Keratinocyte (primary cell): Measurements from ENCODE around the gene NOP9. TPM values are rescaled to one million over a fixed set of nuclear protein-coding genes. Genes with fewer than 3 reads are reported as not detected.

Experiments
- DNase-seq: peaks from one replicate; pipeline ENCODE4 v3.0.0-alpha.2; 2011; ENCODE audit warnings: low read depth, missing footprints, low spot score
- FAIRE-seq: peaks from 2 replicates; lab custom pipeline; 2011; peaks lifted over from hg19 to GRCh38; lab: Jason Lieb, UNC
- H2AFZ ChIP-seq: 2 replicates; pipeline ENCODE4 v1.6.0; 2012; ENCODE audit warnings: low read length, control low read depth, inconsistent platforms; ENCODE audit not compliant: control insufficient read depth
- H3K27ac ChIP-seq: 2 replicates; pipeline ENCODE4 v1.5.1; 2011; ENCODE audit warnings: low read length; ENCODE audit not compliant: control insufficient read depth, insufficient read depth
- H3K27me3 ChIP-seq: 3 replicates; pipeline ENCODE4 v1.6.0; 2011; ENCODE audit warnings: low read length; ENCODE audit not compliant: control insufficient read depth, insufficient read depth; ENCODE audit errors: extremely low read depth
- H3K36me3 ChIP-seq, 2 experiments: 2 replicates in 1 of 2; 3 replicates in 1 of 2; pipeline ENCODE4 v1.5.1; 2011; ENCODE audit warnings: low read length in 2 of 2, mild to moderate bottlenecking in 1 of 2; ENCODE audit not compliant: control insufficient read depth in 2 of 2, insufficient read depth in 2 of 2; ENCODE audit errors: extremely low read depth in 1 of 2
- H3K4me1 ChIP-seq: 3 replicates; pipeline ENCODE4 v1.5.1; 2011; ENCODE audit warnings: low read length; ENCODE audit not compliant: control insufficient read depth, insufficient read depth; ENCODE audit errors: extremely low read depth
- H3K4me2 ChIP-seq: 3 replicates; pipeline ENCODE4 v1.6.0; 2011; ENCODE audit warnings: low read depth, low read length; ENCODE audit not compliant: control insufficient read depth, insufficient read depth; ENCODE audit errors: extremely low read depth
- H3K4me3 ChIP-seq, 3 experiments: fragments of 200-600 bp in 1 of 3; sonication (generic) in 1 of 3; 2 replicates in 2 of 3; 3 replicates in 1 of 3; pipeline ENCODE4 v1.5.1; 2011 to 2016; ENCODE audit warnings: low read length in 3 of 3, mild to moderate bottlenecking in 3 of 3, control low read depth in 2 of 3, inconsistent platforms in 1 of 3, low read depth in 1 of 3, mixed read lengths in 1 of 3, mixed run types in 1 of 3, moderate library complexity in 1 of 3; ENCODE audit not compliant: control insufficient read depth in 2 of 3, insufficient read depth in 2 of 3; ENCODE audit errors: extremely low read depth in 1 of 3
- H3K79me2 ChIP-seq: 2 replicates; pipeline ENCODE4 v1.6.0; 2012; ENCODE audit warnings: low read length; ENCODE audit not compliant: control insufficient read depth, insufficient read depth
- H3K9ac ChIP-seq: 3 replicates; pipeline ENCODE4 v1.6.0; 2011; ENCODE audit warnings: low read length; ENCODE audit not compliant: control insufficient read depth, insufficient read depth; ENCODE audit errors: extremely low read depth
- H3K9me1 ChIP-seq: 3 replicates; pipeline ENCODE4 v1.6.0; 2011; ENCODE audit warnings: low read length; ENCODE audit not compliant: control insufficient read depth, insufficient read depth; ENCODE audit errors: extremely low read depth
- H3K9me3 ChIP-seq: 2 replicates; pipeline ENCODE4 v1.5.1; 2012; ENCODE audit warnings: low read depth, low read length; ENCODE audit not compliant: control insufficient read depth
- H4K20me1 ChIP-seq: 3 replicates; pipeline ENCODE4 v1.6.0; 2011; ENCODE audit warnings: low read length; ENCODE audit not compliant: control insufficient read depth, insufficient read depth; ENCODE audit errors: extremely low read depth
- EZH2 ChIP-seq: IDR thresholded peaks from one replicate; pipeline ENCODE4 v1.6.1; 2012; ENCODE audit warnings: inconsistent platforms, mild to moderate bottlenecking, low read length, moderate library complexity
- dilution Hi-C: fragments of 300-500 bp; cut with MboI; formaldehyde crosslinking; loops from one replicate; pipeline ENCODE4 v1.7.0; 2020; ENCODE audit warnings: low sequenced_read_pairs; ENCODE audit not compliant: extremely low pct_ligation_motif_present
- polyA plus RNA-seq, 5 experiments: library from polyadenylated mRNA; depleted of rRNA in 3 of 5; stranded (reverse) in 3 of 5; stranded (forward) in 1 of 5; unstranded in 1 of 5; fragments of >200 nt; gene quantifications; 1 replicate in 1 of 5; 2 replicates in 3 of 5; 3 replicates in 1 of 5; pipeline versions ENCODE4 v1.2.1 to v1.2.3, GENCODE V29; 2011 to 2012; ENCODE audit warnings: missing spikeins in 2 of 5, low read depth in 1 of 5, low replicate concordance in 1 of 5
- TF ChIP-seq, protein P1 (sequence below), 3 experiments: IDR thresholded peaks in 1 of 3; conservative IDR thresholded peaks in 1 of 3; optimal IDR thresholded peaks in 1 of 3; 2 replicates in 2 of 3; 3 replicates in 1 of 3; pipeline versions ENCODE3 to v1.5.1; 2011; ENCODE audit warnings: low read length in 3 of 3, mild to moderate bottlenecking in 3 of 3, moderate library complexity in 2 of 3, control low read depth in 1 of 3, inconsistent platforms in 1 of 3; ENCODE audit not compliant: insufficient read depth in 2 of 3; ENCODE audit errors: extremely low read depth in 1 of 3

The NOP9 gene
- polyA plus RNA-seq, 1 donor (not counting 4 experiments of a cell fraction or from before 2014, with no cell fraction given), result 19.9 TPM

DNA sequence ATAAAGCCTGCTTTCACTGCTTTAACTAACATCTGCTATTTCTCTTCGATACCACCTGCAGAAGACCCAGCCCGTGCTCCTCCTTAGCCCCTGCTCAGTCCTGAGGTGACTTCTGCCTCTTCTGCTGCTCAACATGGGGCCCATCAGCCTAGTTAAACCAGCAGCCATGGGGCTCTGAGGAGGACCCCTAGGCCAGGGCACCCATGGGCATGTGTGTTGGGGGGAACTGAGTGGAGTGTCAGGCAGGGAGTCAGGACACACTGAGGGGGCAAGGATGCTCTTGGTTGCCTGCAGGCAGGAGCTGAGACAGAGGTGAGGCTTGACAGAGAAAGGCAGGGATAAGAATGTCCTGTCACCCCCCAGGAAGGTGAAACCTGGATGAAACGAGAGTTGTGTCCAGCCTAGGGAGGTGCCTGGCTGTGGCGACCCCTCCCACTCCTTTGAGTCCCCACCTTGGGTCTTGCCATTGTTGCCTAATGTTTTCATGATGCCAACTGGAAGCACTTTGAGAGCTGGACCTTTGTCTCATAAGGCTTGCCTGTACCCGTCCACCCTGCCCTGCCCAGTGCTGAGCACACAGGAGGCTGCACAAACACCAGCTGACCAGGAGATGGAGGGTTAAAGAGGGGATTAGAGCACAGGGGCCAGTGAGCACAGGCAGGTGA, 15.7 kb upstream of the NOP9 start:
- H3K36me3 ChIP-seq, result no peaks in the 10 kb centered on the region
- no peak overlapping the region for H3K9ac ChIP-seq
- H3K9me3 ChIP-seq, result no peaks in the 10 kb centered on the region
- H2AFZ ChIP-seq, result no peak overlapping the region
- FAIRE-seq (no peak), DNase-seq (no peak)
- no peak overlapping the region for H3K27ac ChIP-seq
- peaks cover 20% of the 10 kb centered on the region for H3K4me1 ChIP-seq
- H3K4me3 ChIP-seq, result no peak overlapping the region
- no peaks in the 10 kb centered on the region for H3K79me2 ChIP-seq
- H4K20me1 ChIP-seq, result no peaks in the 10 kb centered on the region
- H3K9me1 ChIP-seq, result no peaks in the 10 kb centered on the region
- no peaks in the 10 kb centered on the region for H3K27me3 ChIP-seq
- H3K4me2 ChIP-seq, result no peak overlapping the region
- dilution Hi-C loops, result no loop called here
- no peak for TF ChIP-seq EZH2
- TF ChIP-seq, protein P1, sequence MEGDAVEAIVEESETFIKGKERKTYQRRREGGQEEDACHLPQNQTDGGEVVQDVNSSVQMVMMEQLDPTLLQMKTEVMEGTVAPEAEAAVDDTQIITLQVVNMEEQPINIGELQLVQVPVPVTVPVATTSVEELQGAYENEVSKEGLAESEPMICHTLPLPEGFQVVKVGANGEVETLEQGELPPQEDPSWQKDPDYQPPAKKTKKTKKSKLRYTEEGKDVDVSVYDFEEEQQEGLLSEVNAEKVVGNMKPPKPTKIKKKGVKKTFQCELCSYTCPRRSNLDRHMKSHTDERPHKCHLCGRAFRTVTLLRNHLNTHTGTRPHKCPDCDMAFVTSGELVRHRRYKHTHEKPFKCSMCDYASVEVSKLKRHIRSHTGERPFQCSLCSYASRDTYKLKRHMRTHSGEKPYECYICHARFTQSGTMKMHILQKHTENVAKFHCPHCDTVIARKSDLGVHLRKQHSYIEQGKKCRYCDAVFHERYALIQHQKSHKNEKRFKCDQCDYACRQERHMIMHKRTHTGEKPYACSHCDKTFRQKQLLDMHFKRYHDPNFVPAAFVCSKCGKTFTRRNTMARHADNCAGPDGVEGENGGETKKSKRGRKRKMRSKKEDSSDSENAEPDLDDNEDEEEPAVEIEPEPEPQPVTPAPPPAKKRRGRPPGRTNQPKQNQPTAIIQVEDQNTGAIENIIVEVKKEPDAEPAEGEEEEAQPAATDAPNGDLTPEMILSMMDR (optimal IDR thresholded peaks at IDR 0.05 in 1 of 3, IDR thresholded peaks at IDR 0.05 in 1 of 3, conservative IDR thresholded peaks at IDR 0.05 in 1 of 3; ENCODE audit: extremely low read depth in 1 of 3, insufficient read depth in 2 of 3, low read length in 3 of 3), result no peak

DNA sequence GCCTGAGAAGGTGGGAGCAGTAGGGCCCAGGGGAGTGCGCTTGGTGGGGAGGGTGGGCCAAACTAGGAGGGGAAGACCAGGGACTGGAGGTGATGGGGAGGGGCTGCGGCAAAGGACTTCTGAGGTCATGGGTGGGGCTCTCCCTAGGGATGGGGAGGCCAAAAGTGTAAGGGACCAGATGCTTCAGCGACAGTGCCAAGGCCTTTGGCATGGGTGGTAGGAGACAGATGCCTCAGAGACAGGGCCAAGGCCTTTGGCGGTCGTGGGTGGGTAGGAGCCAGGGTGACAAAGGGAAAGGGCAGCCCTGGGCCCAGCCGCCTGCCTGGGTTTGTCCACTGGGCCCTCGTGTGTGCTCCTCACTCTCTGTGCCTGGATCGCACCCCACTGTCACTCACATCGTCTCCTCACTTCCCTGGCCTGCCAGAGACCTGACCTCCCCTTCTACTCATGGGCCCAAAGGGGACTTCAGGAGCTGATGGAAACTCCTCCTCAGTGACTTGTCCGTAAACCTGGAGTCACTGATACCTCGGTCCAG, 15.1 kb upstream of the NOP9 start:
- H3K36me3 ChIP-seq, result peaks cover 2 to 4% of the 10 kb centered on the region in 2 experiments
- H3K9ac ChIP-seq, result no peak overlapping the region
- H3K4me1 ChIP-seq, result peaks cover 14% of the 10 kb centered on the region
- no peaks in the 10 kb centered on the region for H3K9me3 ChIP-seq
- H3K4me3 ChIP-seq, result no peak overlapping the region
- DNase-seq (no peak), FAIRE-seq (no peak)
- H3K27me3 ChIP-seq, result no peaks in the 10 kb centered on the region
- no peak overlapping the region for H2AFZ ChIP-seq
- dilution Hi-C loops, result no loop called here
- TF ChIP-seq, protein P1 (optimal IDR thresholded peaks at IDR 0.05 in 1 of 3, IDR thresholded peaks at IDR 0.05 in 1 of 3, conservative IDR thresholded peaks at IDR 0.05 in 1 of 3; ENCODE audit: extremely low read depth in 1 of 3, insufficient read depth in 2 of 3, low read length in 3 of 3), result no peak
- TF ChIP-seq EZH2, result no peak
- no peaks in the 10 kb centered on the region for H3K79me2 ChIP-seq
- no peaks in the 10 kb centered on the region for H3K9me1 ChIP-seq
- no peak overlapping the region for H3K4me2 ChIP-seq
- H3K27ac ChIP-seq, result no peak overlapping the region
- no peaks in the 10 kb centered on the region for H4K20me1 ChIP-seq
